ENCODE data around the gene SUCO. TPM values are rescaled to one million over a fixed set of nuclear protein-coding genes. Genes with fewer than 3 reads are reported as not detected.
"Not testable (repeated sequence)": the region's sequence is repeated elsewhere in the genome, so short reads cannot be mapped to it uniquely, and the experiment has no call there.

SUCO gene
- total RNA-seq, 1 donor from 2014 or later, result 35.2 TPM

DNA sequence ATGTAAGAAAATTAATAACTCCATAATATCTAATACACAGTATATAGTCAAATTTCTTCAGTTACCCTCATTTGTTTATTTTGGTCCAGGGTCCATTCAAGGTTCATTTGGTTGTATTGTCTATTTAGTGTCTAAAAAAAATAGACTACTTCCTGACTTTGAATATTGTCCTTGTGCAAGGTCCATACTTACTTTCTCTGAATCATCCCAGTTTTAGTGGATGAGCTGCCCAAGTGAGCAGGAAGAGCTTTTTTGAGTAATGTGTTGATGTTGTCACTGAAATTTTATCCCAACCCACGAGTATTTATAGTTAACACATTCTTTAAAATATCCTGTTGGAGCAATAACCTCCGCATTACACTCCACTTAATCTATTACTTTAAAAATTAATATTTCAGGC, 80.3 kb downstream of the SUCO start:
- Mint-ChIP-seq H3K27ac (ENCODE audit: unreplicated experiment) (no peak overlapping the region), H3K9me3 (ENCODE audit: low read depth) (peaks cover 12% of the 10 kb centered on the region), H3K4me3 (ENCODE audit: unreplicated experiment) (no peak overlapping the region), H3K27me3 (ENCODE audit: low read depth) (no peaks in the 10 kb centered on the region), H3K4me1 (ENCODE audit: low read depth) (peaks cover 3% of the 10 kb centered on the region), H3K36me3 (ENCODE audit: low read depth) (peaks cover 13% of the 10 kb centered on the region)
- DNase-seq (ENCODE audit: low spot score), result no peak
- TF ChIP-seq, protein P1, sequence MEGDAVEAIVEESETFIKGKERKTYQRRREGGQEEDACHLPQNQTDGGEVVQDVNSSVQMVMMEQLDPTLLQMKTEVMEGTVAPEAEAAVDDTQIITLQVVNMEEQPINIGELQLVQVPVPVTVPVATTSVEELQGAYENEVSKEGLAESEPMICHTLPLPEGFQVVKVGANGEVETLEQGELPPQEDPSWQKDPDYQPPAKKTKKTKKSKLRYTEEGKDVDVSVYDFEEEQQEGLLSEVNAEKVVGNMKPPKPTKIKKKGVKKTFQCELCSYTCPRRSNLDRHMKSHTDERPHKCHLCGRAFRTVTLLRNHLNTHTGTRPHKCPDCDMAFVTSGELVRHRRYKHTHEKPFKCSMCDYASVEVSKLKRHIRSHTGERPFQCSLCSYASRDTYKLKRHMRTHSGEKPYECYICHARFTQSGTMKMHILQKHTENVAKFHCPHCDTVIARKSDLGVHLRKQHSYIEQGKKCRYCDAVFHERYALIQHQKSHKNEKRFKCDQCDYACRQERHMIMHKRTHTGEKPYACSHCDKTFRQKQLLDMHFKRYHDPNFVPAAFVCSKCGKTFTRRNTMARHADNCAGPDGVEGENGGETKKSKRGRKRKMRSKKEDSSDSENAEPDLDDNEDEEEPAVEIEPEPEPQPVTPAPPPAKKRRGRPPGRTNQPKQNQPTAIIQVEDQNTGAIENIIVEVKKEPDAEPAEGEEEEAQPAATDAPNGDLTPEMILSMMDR (IDR thresholded peaks at IDR 0.05), result no peak

DNA sequence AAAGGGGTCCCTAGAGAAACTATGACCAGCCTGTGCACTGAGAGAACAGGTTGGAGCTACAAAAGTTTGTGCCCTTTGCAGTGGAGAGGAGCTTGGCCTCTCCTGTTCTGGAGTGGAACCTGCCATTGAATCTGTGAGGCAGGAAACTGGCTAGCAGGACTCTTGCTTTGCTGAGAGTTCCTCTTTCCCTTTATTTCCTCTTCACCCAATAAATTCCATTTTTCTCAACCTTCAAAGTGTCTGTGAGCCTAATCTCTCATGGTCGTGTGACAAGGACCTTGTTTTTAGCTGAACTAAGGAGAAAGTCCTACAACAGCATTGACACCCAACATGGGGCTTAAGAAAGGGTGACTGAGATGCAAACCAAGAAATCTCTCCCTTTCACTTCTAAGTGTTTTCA, 83.2 kb downstream of the SUCO start:
- TF ChIP-seq, protein P1 (IDR thresholded peaks at IDR 0.05), result no peak
- H3K36me3 Mint-ChIP-seq (ENCODE audit: low read depth), result peaks cover 13% of the 10 kb centered on the region
- no peak overlapping the region for H3K27ac Mint-ChIP-seq (ENCODE audit: unreplicated experiment)
- peaks cover 28% of the 10 kb centered on the region for H3K9me3 Mint-ChIP-seq (ENCODE audit: low read depth)
- DNase-seq (ENCODE audit: low spot score), result no peak
- H3K27me3 Mint-ChIP-seq (ENCODE audit: low read depth), result no peaks in the 10 kb centered on the region
- H3K4me3 Mint-ChIP-seq (ENCODE audit: unreplicated experiment), result no peak overlapping the region
- H3K4me1 Mint-ChIP-seq (ENCODE audit: low read depth), result peaks cover 3% of the 10 kb centered on the region

DNA sequence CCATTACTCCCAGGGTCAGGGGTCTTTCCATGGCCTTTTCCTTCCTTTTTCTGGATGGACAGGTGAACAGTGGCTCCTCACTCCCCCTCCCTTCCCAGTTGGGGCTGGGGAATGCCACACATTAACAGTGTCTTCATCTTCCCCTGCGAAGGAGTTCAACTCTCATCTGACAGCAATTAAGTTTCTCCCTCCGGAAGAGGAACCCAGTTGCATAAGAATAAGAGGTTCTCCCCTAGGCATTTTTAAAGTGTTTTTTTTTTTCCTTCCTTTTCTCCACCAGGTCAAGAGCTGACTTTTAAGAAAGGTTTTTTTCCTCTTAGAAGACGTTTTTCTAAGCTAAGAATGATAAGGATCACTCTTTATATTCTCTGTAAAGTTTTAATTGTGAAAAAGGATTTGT, 83.7 kb downstream of the SUCO start:
- Mint-ChIP-seq H3K27me3 (ENCODE audit: low read depth) (no peaks in the 10 kb centered on the region), H3K36me3 (ENCODE audit: low read depth) (peaks cover 16% of the 10 kb centered on the region), H3K4me3 (ENCODE audit: unreplicated experiment) (no peak overlapping the region), H3K4me1 (ENCODE audit: low read depth) (peaks cover 3% of the 10 kb centered on the region), H3K27ac (ENCODE audit: unreplicated experiment) (no peak overlapping the region), H3K9me3 (ENCODE audit: low read depth) (peaks cover 31% of the 10 kb centered on the region)
- TF ChIP-seq, protein P1 (IDR thresholded peaks at IDR 0.05), result no peak
- no peak for DNase-seq (ENCODE audit: low spot score)

DNA sequence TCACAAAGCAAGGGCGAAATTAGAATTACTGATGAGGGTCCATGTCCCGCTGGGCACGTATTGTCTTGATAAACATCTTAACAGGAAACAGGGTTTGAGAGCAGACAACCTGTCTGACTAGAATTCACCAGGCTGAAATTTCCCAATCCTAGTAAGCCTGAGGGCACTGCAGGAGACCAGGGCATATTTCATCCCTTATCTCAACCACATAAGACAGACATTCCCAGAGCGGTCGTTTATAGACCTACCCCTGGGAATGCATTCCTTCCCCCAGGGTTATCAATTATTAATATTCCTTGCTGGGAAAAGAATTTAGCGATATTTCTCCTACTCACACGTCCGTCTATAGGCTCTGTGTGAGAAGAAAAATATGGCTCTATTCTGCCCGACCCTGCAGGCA, 87.7 kb downstream of the SUCO start:
- H3K4me1 Mint-ChIP-seq (ENCODE audit: low read depth); H3K27me3 Mint-ChIP-seq (ENCODE audit: low read depth); H3K27ac Mint-ChIP-seq (ENCODE audit: unreplicated experiment); H3K4me3 Mint-ChIP-seq (ENCODE audit: unreplicated experiment); DNase-seq (ENCODE audit: low spot score): not testable (repeated sequence)
- H3K9me3 Mint-ChIP-seq (ENCODE audit: low read depth), result peaks cover 29% of the 10 kb centered on the region
- peaks cover 11% of the 10 kb centered on the region for H3K36me3 Mint-ChIP-seq (ENCODE audit: low read depth)

DNA sequence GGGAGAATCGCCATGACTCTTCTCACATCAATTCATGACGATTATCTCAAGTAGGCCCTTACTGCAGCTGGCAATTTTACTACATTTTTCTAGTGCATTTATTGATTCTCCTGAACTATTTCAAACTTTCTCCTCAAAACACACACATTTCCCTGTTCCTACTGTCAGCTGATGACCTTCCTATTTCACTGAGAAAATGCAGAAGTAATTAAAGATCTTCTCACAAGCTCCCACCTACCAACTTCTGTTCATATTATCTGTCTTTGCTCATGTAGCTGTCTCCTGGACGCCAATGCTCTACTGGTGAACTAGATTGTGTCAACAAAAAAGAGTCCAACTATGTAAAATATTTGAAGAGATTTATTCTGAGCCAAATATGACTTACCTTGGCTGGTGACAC, 89.6 kb downstream of the SUCO start:
- no peaks in the 10 kb centered on the region for H3K27me3 Mint-ChIP-seq (ENCODE audit: low read depth)
- TF ChIP-seq, protein P1 (IDR thresholded peaks at IDR 0.05), result no peak
- H3K27ac Mint-ChIP-seq (ENCODE audit: unreplicated experiment), result no peak overlapping the region
- H3K4me1 Mint-ChIP-seq (ENCODE audit: low read depth), result no peaks in the 10 kb centered on the region
- H3K4me3 Mint-ChIP-seq (ENCODE audit: unreplicated experiment), result no peak overlapping the region
- H3K9me3 Mint-ChIP-seq (ENCODE audit: low read depth), result peaks cover 20% of the 10 kb centered on the region
- peaks cover 9% of the 10 kb centered on the region for H3K36me3 Mint-ChIP-seq (ENCODE audit: low read depth)
- no peak for DNase-seq (ENCODE audit: low spot score)

DNA sequence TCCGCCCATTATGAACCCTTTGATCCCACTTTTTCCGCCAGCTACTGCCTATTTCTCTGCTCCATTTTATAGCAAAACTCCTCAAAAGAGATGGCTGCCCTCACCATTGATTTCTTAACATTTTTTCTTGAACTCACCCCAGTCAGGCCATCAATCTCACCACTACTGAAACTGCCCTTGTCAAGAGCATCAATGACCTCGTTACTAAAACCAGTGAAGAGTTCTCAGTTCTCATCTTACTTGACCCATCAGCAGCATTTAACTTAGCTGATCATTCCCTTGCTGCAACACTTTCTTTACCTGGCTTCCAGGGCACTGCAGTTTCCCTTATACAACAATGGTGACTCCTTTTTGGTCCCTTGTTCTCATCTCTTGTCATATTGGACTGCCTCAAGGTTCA, 90.8 kb downstream of the SUCO start:
- Mint-ChIP-seq H3K4me1 (ENCODE audit: low read depth) (no peaks in the 10 kb centered on the region), H3K9me3 (ENCODE audit: low read depth) (peaks cover 20% of the 10 kb centered on the region), H3K4me3 (ENCODE audit: unreplicated experiment) (no peak overlapping the region), H3K27me3 (ENCODE audit: low read depth) (no peaks in the 10 kb centered on the region), H3K36me3 (ENCODE audit: low read depth) (peaks cover 9% of the 10 kb centered on the region), H3K27ac (ENCODE audit: unreplicated experiment) (no peak overlapping the region)
- DNase-seq (ENCODE audit: low spot score), result no peak
- TF ChIP-seq, protein P1 (IDR thresholded peaks at IDR 0.05), result no peak

Measured in chondrocyte (in vitro differentiated cells).